Cardiac muscle cell (in vitro differentiated cells and primary cell): ENCODE results near the gene UROS. TPM values are rescaled to one million over a fixed set of nuclear protein-coding genes. Genes with fewer than 3 reads are reported as not detected.

Experiments used
- DNase-seq, 2 donors: peaks; one replicate each; pipeline versions ENCODE4 v3.0.0 to v3.0.0-alpha.2; 2010 to 2017; ENCODE audit warnings: low read depth in 1 of 2, low spot score in 1 of 2
- H3K27ac ChIP-seq: fragments of 200-600 bp; sonication (generic); 2 replicates; pipeline ENCODE4 v1.5.1; 2016
- H3K27me3 ChIP-seq: fragments of 200-600 bp; sonication (generic); 2 replicates; pipeline ENCODE4 v1.6.0; 2016; ENCODE audit warnings: control low read depth
- H3K36me3 ChIP-seq: fragments of 200-600 bp; sonication (generic); 2 replicates; pipeline ENCODE4 v1.5.1; 2016; ENCODE audit warnings: control low read depth
- H3K4me1 ChIP-seq: fragments of 200-600 bp; sonication (generic); 2 replicates; pipeline ENCODE4 v1.8.1; 2017; ENCODE audit warnings: low read depth, mild to moderate bottlenecking, mixed run types
- H3K4me3 ChIP-seq: fragments of 200-600 bp; sonication (generic); 2 replicates; pipeline ENCODE4 v1.5.1; 2016; ENCODE audit warnings: mild to moderate bottlenecking
- H3K9me3 ChIP-seq: fragments of 200-600 bp; sonication (generic); 2 replicates; pipeline ENCODE4 v1.5.1; 2017; ENCODE audit warnings: low read depth, mild to moderate bottlenecking, control low read depth
- CTCF ChIP-seq: IDR thresholded peaks from 2 replicates; pipeline ENCODE4 v1.5.1; 2012; ENCODE audit warnings: low read depth, mild to moderate bottlenecking, low read length
- polyA plus RNA-seq: library from polyadenylated mRNA; unstranded; fragments of >200 nt; fragmentation: Nextera tagmentation; extraction: Ambion mirVana; gene quantifications from 2 replicates; pipeline ENCODE4 v1.2.1, GENCODE V29; 2016
- total RNA-seq: library from RNA; depleted of rRNA; stranded (reverse); fragments of >200 nt; gene quantifications from 2 replicates; pipeline ENCODE4 v1.2.3, GENCODE V29; 2016

UROS gene
- total and polyA plus RNA-seq, 2 experiments from 2014 or later: 88.4 to 211 TPM

- no peak for DNase-seq
- no peaks in the 10 kb centered on the region for H3K4me1 ChIP-seq
- no peak for TF ChIP-seq CTCF
These were observed 15.0 kb downstream of the UROS start for GRCh38 chr10:125808047-125808446.

GRCh38 chr10:125802739-125803138 is 20.3 kb downstream of the UROS start:
- no peak overlapping the region for H3K4me3 ChIP-seq
- TF ChIP-seq CTCF: no peak

More at GRCh38 chr10:125808047-125808446, 15.0 kb downstream of the UROS start:
- H3K4me3 ChIP-seq: no peak overlapping the region
- H3K9me3 ChIP-seq: no peaks in the 10 kb centered on the region
- H3K27ac ChIP-seq: no peak overlapping the region
- H3K36me3 ChIP-seq: peaks cover 14% of the 10 kb centered on the region
- H3K27me3 ChIP-seq: no peaks in the 10 kb centered on the region

GRCh38 chr10:125802131-125802530 is 20.9 kb downstream of the UROS start:
- H3K36me3 ChIP-seq: peaks cover 11% of the 10 kb centered on the region
- H3K27me3 ChIP-seq: no peaks in the 10 kb centered on the region
- H3K4me3 ChIP-seq: no peak overlapping the region
- TF ChIP-seq CTCF: no peak
- no peaks in the 10 kb centered on the region for H3K4me1 ChIP-seq
- no peaks in the 10 kb centered on the region for H3K9me3 ChIP-seq
- DNase-seq: no peak
- H3K27ac ChIP-seq: no peak overlapping the region

More at GRCh38 chr10:125802739-125803138, 20.3 kb downstream of the UROS start:
- Histone ChIP-seq H3K27ac (no peak overlapping the region), H3K36me3 (peaks cover 7% of the 10 kb centered on the region), H3K9me3 (no peaks in the 10 kb centered on the region), H3K27me3 (no peaks in the 10 kb centered on the region), H3K4me1 (no peaks in the 10 kb centered on the region)
- DNase-seq: no peak

- H3K27ac ChIP-seq: no peak overlapping the region
- peaks cover 14% of the 10 kb centered on the region for H3K36me3 ChIP-seq
- H3K4me1 ChIP-seq: no peaks in the 10 kb centered on the region
- no peak overlapping the region for H3K4me3 ChIP-seq
- no peaks in the 10 kb centered on the region for H3K9me3 ChIP-seq
- no peaks in the 10 kb centered on the region for H3K27me3 ChIP-seq
- DNase-seq: no peak
- no peak for TF ChIP-seq CTCF
These were observed 21.5 kb downstream of the UROS start for GRCh38 chr10:125801574-125801973.

GRCh38 chr10:125799451-125800182 is 23.4 kb downstream of the UROS start:
- Histone ChIP-seq H3K27ac (no peak overlapping the region), H3K36me3 (peaks cover 14% of the 10 kb centered on the region)
- TF ChIP-seq CTCF: no peak

More at GRCh38 chr10:125799451-125800182, 23.4 kb downstream of the UROS start:
- Histone ChIP-seq H3K9me3 (no peaks in the 10 kb centered on the region), H3K4me3 (no peak overlapping the region), H3K27me3 (no peaks in the 10 kb centered on the region), H3K4me1 (no peaks in the 10 kb centered on the region)
- peak in 1 of 2 donors; percentile 25 for DNase-seq
